Measurements from ENCODE around the gene PRDM16.
"Not testable (repeated sequence)": the region's sequence is repeated elsewhere in the genome, so short reads cannot be mapped to it uniquely, and the experiment has no call there.

PRDM16 gene

GRCh38 chr1:3236955-3237354, 168.0 kb downstream of the PRDM16 start:
- DNase-seq = no peak

GRCh38 chr1:3237570-3237969, 168.6 kb downstream of the PRDM16 start:
- DNase-seq = no peak

GRCh38 chr1:3237994-3238702, 169.1 kb downstream of the PRDM16 start:
- DNase-seq = no peak

GRCh38 chr1:3238703-3239278, 169.8 kb downstream of the PRDM16 start:
- DNase-seq = no peak

GRCh38 chr1:3239991-3240390, 171.0 kb downstream of the PRDM16 start:
- not testable (repeated sequence) for DNase-seq

GRCh38 chr1:3240524-3241235, 171.7 kb downstream of the PRDM16 start:
- DNase-seq = no peak

- DNase-seq = no peak
Measured at GRCh38 chr1:3241236-3241550, 172.2 kb downstream of the PRDM16 start.

GRCh38 chr1:3241673-3242407, 172.8 kb downstream of the PRDM16 start:
- DNase-seq = no peak

GRCh38 chr1:3242408-3243260, 173.6 kb downstream of the PRDM16 start:
- DNase-seq = no peak

GRCh38 chr1:3243304-3243703, 174.3 kb downstream of the PRDM16 start:
- DNase-seq = no peak

GRCh38 chr1:3244025-3244926, 175.3 kb downstream of the PRDM16 start:
- DNase-seq = no peak

GRCh38 chr1:3244927-3245315, 175.9 kb downstream of the PRDM16 start:
- DNase-seq = no peak

- DNase-seq = no peak
Measured at GRCh38 chr1:3245344-3245743, 176.3 kb downstream of the PRDM16 start.

GRCh38 chr1:3245768-3246167, 176.8 kb downstream of the PRDM16 start:
- DNase-seq = no peak

GRCh38 chr1:3246251-3246650, 177.2 kb downstream of the PRDM16 start:
- no peak for DNase-seq

- DNase-seq = no peak
Measured at GRCh38 chr1:3247521-3248121, 178.6 kb downstream of the PRDM16 start.

GRCh38 chr1:3248155-3249141, 179.4 kb downstream of the PRDM16 start:
- DNase-seq = no peak

- no peak for DNase-seq
Measured at GRCh38 chr1:3249231-3249630, 180.2 kb downstream of the PRDM16 start.

- DNase-seq = no peak
Measured at GRCh38 chr1:3249631-3250501, 180.9 kb downstream of the PRDM16 start.
